ENCODE results near the gene HHEX.

GRCh38 chr10:92692697-92693533 lies 3.2 kb downstream of the HHEX start:
- TF ChIP-seq CTCF (conservative IDR thresholded peaks at IDR 0.05; ENCODE audit: low read length), result no peak
- TF ChIP-seq EZH2phosphoT487 (IDR thresholded peaks at IDR 0.05; ENCODE audit: borderline replicate concordance), result no peak

Data from Loucy (cell line).